HEK293 (cell line): ENCODE results near the gene NOS1AP.

Experiments used
- CTCF ChIP-seq: fragments of 450-650 bp; formaldehyde crosslinking; IDR thresholded peaks from 2 replicates; pipeline ENCODE4 v1.5.1; 2016; ENCODE audit warnings: missing biosample characterization, missing genetic modification characterization
- EGR2 ChIP-seq: fragments of 450-650 bp; formaldehyde crosslinking; IDR thresholded peaks from 2 replicates; pipeline ENCODE4 v1.5.1; 2016; ENCODE audit warnings: low read depth, missing biosample characterization, missing genetic modification characterization
- GLI2 ChIP-seq: fragments of 450-650 bp; formaldehyde crosslinking; IDR thresholded peaks from 2 replicates; pipeline ENCODE4; 2017; ENCODE audit warnings: missing biosample characterization, missing genetic modification characterization, low read depth, borderline replicate concordance
- GLI4 ChIP-seq: fragments of 450-650 bp; formaldehyde crosslinking; IDR thresholded peaks from 2 replicates; pipeline ENCODE4 v1.5.1; 2016; ENCODE audit warnings: missing biosample characterization, missing genetic modification characterization
- HIC1 ChIP-seq: fragments of 450-650 bp; formaldehyde crosslinking; IDR thresholded peaks from 2 replicates; pipeline ENCODE4 v1.5.1; 2016; ENCODE audit warnings: missing biosample characterization, missing genetic modification characterization
- HOXC10 ChIP-seq: sonication (generic); formaldehyde crosslinking; IDR thresholded peaks from 2 replicates; pipeline ENCODE4 v1.8.1; 2023; ENCODE audit warnings: mild to moderate bottlenecking, missing genetic modification reagents
- KLF9 ChIP-seq: fragments of 450-650 bp; formaldehyde crosslinking; IDR thresholded peaks from 2 replicates; pipeline ENCODE4 v1.5.1; 2016; ENCODE audit warnings: missing biosample characterization, missing genetic modification characterization, low read depth
- SP3 ChIP-seq: fragments of 450-650 bp; formaldehyde crosslinking; IDR thresholded peaks from 2 replicates; pipeline ENCODE4 v1.5.1; 2016; ENCODE audit warnings: missing biosample characterization, missing genetic modification characterization
- ZNF112 ChIP-seq: fragments of 450-650 bp; formaldehyde crosslinking; IDR thresholded peaks from 2 replicates; pipeline ENCODE4 v1.5.0; 2017; ENCODE audit warnings: missing biosample characterization, missing genetic modification characterization
- ZNF140 ChIP-seq: fragments of 450-650 bp; formaldehyde crosslinking; IDR thresholded peaks from 2 replicates; pipeline ENCODE4 v1.5.1; 2016; ENCODE audit warnings: missing biosample characterization, missing genetic modification characterization
- ZNF155 ChIP-seq: fragments of 450-650 bp; formaldehyde crosslinking; IDR thresholded peaks from 2 replicates; pipeline ENCODE4 v1.5.1; 2016; ENCODE audit warnings: missing biosample characterization, missing genetic modification characterization
- ZNF174 ChIP-seq: fragments of 450-650 bp; formaldehyde crosslinking; IDR thresholded peaks from 2 replicates; pipeline ENCODE4 v1.5.0; 2017; ENCODE audit warnings: missing biosample characterization, mild to moderate bottlenecking, missing genetic modification characterization
- ZNF2 ChIP-seq: fragments of 450-650 bp; formaldehyde crosslinking; IDR thresholded peaks from 2 replicates; pipeline ENCODE4 v1.5.1; 2016; ENCODE audit warnings: missing biosample characterization, missing genetic modification characterization
- ZNF223 ChIP-seq: fragments of 450-650 bp; formaldehyde crosslinking; IDR thresholded peaks from 2 replicates; pipeline ENCODE4 v1.5.1; 2016; ENCODE audit warnings: missing biosample characterization, missing genetic modification characterization
- ZNF239 ChIP-seq: fragments of 450-650 bp; formaldehyde crosslinking; IDR thresholded peaks from 2 replicates; pipeline ENCODE4 v1.5.1; 2016; ENCODE audit warnings: missing biosample characterization, missing genetic modification characterization
- ZNF302 ChIP-seq: fragments of 450-650 bp; formaldehyde crosslinking; IDR thresholded peaks from 2 replicates; pipeline ENCODE4 v1.5.1; 2016; ENCODE audit warnings: missing biosample characterization, missing genetic modification characterization, low read depth
- ZNF324 ChIP-seq: fragments of 450-650 bp; formaldehyde crosslinking; IDR thresholded peaks from 2 replicates; pipeline ENCODE4 v1.5.1; 2016; ENCODE audit warnings: missing biosample characterization, missing genetic modification characterization
- ZNF398 ChIP-seq: fragments of 450-650 bp; formaldehyde crosslinking; IDR thresholded peaks from 2 replicates; pipeline ENCODE4 v1.5.1; 2017; ENCODE audit warnings: missing biosample characterization, missing genetic modification characterization
- ZNF473 ChIP-seq: fragments of 450-650 bp; formaldehyde crosslinking; IDR thresholded peaks from 2 replicates; pipeline ENCODE4 v1.5.1; 2017; ENCODE audit warnings: missing biosample characterization, missing genetic modification characterization
- ZNF514 ChIP-seq: fragments of 450-650 bp; formaldehyde crosslinking; IDR thresholded peaks from 2 replicates; pipeline ENCODE4 v1.5.1; 2016; ENCODE audit warnings: missing biosample characterization, missing genetic modification characterization
- ZNF529 ChIP-seq: fragments of 450-650 bp; formaldehyde crosslinking; IDR thresholded peaks from 2 replicates; pipeline ENCODE4 v1.5.1; 2017; ENCODE audit warnings: missing genetic modification characterization, missing biosample characterization; ENCODE audit not compliant: insufficient replicate concordance
- ZNF530 ChIP-seq: fragments of 450-650 bp; formaldehyde crosslinking; IDR thresholded peaks from 2 replicates; pipeline ENCODE4 v1.5.1; 2016; ENCODE audit warnings: low read depth, missing biosample characterization, missing genetic modification characterization
- ZNF548 ChIP-seq: fragments of 450-650 bp; formaldehyde crosslinking; IDR thresholded peaks from 2 replicates; pipeline ENCODE4 v1.5.1; 2016; ENCODE audit warnings: missing biosample characterization, missing genetic modification characterization
- ZNF610 ChIP-seq: fragments of 450-650 bp; formaldehyde crosslinking; IDR thresholded peaks from 2 replicates; pipeline ENCODE4 v1.5.1; 2016; ENCODE audit warnings: missing biosample characterization, missing genetic modification characterization, borderline replicate concordance
- ZNF654 ChIP-seq: fragments of 450-650 bp; formaldehyde crosslinking; IDR thresholded peaks from 2 replicates; pipeline ENCODE4 v1.5.1; 2016; ENCODE audit warnings: low read depth, missing biosample characterization, missing genetic modification characterization
- ZNF692 ChIP-seq: fragments of 450-650 bp; formaldehyde crosslinking; IDR thresholded peaks from 2 replicates; pipeline ENCODE4 v1.5.1; 2016; ENCODE audit warnings: missing biosample characterization, missing genetic modification characterization
- ZNF76 ChIP-seq: fragments of 450-650 bp; formaldehyde crosslinking; IDR thresholded peaks from 2 replicates; pipeline ENCODE4; 2016; ENCODE audit warnings: low read depth, missing biosample characterization, missing genetic modification characterization, borderline replicate concordance
- ZNF791 ChIP-seq: fragments of 450-650 bp; formaldehyde crosslinking; IDR thresholded peaks from 2 replicates; pipeline ENCODE4 v1.5.1; 2016; ENCODE audit warnings: missing biosample characterization, missing genetic modification characterization
- ZNF792 ChIP-seq: fragments of 450-650 bp; formaldehyde crosslinking; IDR thresholded peaks from 2 replicates; pipeline ENCODE4 v1.5.1; 2016; ENCODE audit warnings: missing biosample characterization, missing genetic modification characterization
- ZXDB ChIP-seq: fragments of 450-650 bp; formaldehyde crosslinking; IDR thresholded peaks from 2 replicates; pipeline ENCODE4 v1.5.1; 2016; ENCODE audit warnings: missing biosample characterization, missing genetic modification characterization
- TF ChIP-seq, protein P1 (sequence below): fragments of 450-650 bp; formaldehyde crosslinking; IDR thresholded peaks from 2 replicates; pipeline ENCODE4; 2016; ENCODE audit warnings: missing biosample characterization, missing genetic modification characterization
- TF ChIP-seq, protein P2 (sequence below): fragments of 450-650 bp; formaldehyde crosslinking; IDR thresholded peaks from 2 replicates; pipeline ENCODE4 v1.5.1; 2017; ENCODE audit warnings: missing biosample characterization, missing genetic modification characterization

Gene NOS1AP

GRCh38 chr1:162062542-162063015 is 6.9 kb upstream of the NOS1AP start (continued):
- TF ChIP-seq ZNF398 (tag by site-specific recombination): peak; percentile 29; the same call in 1 of the 2 replicates
- TF ChIP-seq ZNF2: no peak
- peak; percentile 76 for TF ChIP-seq ZXDB (tag by site-specific recombination)
- TF ChIP-seq ZNF692 (tag by site-specific recombination): peak; percentile 87
- TF ChIP-seq CTCF: no peak
- TF ChIP-seq ZNF324 (tag by site-specific recombination): no peak
- TF ChIP-seq SP3 (tag by site-specific recombination): no peak
- TF ChIP-seq ZNF473: no peak
- no peak for TF ChIP-seq ZNF76 (tag by site-specific recombination)
- no peak for TF ChIP-seq ZNF223 (tag by site-specific recombination)
- 0 out of 2 replicates have a peak, but pooled peaks have one; percentile 69 for TF ChIP-seq ZNF610 (tag by site-specific recombination)
- no peak for TF ChIP-seq ZNF791
- no peak for TF ChIP-seq GLI2 (tag by site-specific recombination)
- no peak for TF ChIP-seq KLF9
- TF ChIP-seq ZNF792 (tag by site-specific recombination): no peak
- TF ChIP-seq HOXC10: no peak
- no peak for TF ChIP-seq GLI4 (tag by site-specific recombination)
- no peak for TF ChIP-seq HIC1 (tag by site-specific recombination)
- TF ChIP-seq ZNF112: no peak
- no peak for TF ChIP-seq ZNF514 (tag by site-specific recombination)
- TF ChIP-seq ZNF529: no peak
- TF ChIP-seq, protein P1, sequence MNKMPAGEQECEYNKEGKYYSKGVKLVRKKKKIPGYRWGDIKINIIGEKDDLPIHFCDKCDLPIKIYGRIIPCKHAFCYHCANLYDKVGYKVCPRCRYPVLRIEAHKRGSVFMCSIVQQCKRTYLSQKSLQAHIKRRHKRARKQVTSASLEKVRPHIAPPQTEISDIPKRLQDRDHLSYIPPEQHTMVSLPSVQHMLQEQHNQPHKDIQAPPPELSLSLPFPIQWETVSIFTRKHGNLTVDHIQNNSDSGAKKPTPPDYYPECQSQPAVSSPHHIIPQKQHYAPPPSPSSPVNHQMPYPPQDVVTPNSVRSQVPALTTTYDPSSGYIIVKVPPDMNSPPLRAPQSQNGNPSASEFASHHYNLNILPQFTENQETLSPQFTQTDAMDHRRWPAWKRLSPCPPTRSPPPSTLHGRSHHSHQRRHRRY: no peak
- TF ChIP-seq, protein P2, sequence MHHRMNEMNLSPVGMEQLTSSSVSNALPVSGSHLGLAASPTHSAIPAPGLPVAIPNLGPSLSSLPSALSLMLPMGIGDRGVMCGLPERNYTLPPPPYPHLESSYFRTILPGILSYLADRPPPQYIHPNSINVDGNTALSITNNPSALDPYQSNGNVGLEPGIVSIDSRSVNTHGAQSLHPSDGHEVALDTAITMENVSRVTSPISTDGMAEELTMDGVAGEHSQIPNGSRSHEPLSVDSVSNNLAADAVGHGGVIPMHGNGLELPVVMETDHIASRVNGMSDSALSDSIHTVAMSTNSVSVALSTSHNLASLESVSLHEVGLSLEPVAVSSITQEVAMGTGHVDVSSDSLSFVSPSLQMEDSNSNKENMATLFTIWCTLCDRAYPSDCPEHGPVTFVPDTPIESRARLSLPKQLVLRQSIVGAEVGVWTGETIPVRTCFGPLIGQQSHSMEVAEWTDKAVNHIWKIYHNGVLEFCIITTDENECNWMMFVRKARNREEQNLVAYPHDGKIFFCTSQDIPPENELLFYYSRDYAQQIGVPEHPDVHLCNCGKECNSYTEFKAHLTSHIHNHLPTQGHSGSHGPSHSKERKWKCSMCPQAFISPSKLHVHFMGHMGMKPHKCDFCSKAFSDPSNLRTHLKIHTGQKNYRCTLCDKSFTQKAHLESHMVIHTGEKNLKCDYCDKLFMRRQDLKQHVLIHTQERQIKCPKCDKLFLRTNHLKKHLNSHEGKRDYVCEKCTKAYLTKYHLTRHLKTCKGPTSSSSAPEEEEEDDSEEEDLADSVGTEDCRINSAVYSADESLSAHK: peak; percentile 96
- no peak for TF ChIP-seq EGR2
- no peak for TF ChIP-seq ZNF174
- TF ChIP-seq ZNF140 (tag by site-specific recombination): no peak
- TF ChIP-seq ZNF302 (tag by site-specific recombination): no peak
- TF ChIP-seq ZNF548 (tag by site-specific recombination): no peak
- no peak for TF ChIP-seq ZNF530 (tag by site-specific recombination)
- no peak for TF ChIP-seq ZNF654 (tag by site-specific recombination)
- TF ChIP-seq ZNF239 (tag by site-specific recombination): no peak
- TF ChIP-seq ZNF155 (tag by site-specific recombination): no peak
